Activated CD8-positive, alpha-beta T cell treated with anti-CD3 and anti-CD28 coated beads for 36 hours (primary cell): ENCODE results near the gene PRR14. TPM values are rescaled to one million over a fixed set of nuclear protein-coding genes. Genes with fewer than 3 reads are reported as not detected.
A peak's percentile ranks its signal among the peaks of the same experiment; 100 is the strongest.

ENCODE experiments used
- ATAC-seq: fragments of 200-7000 bp; cut with Tn5 transposase; one replicate; pipeline ENCODE4 v1.10.0; 2021; ENCODE audit warnings: mild to moderate bottlenecking, moderate library complexity
- CTCF ChIA-PET: fragments of 350-600 bp; sonication (Branson Sonifier 250); formaldehyde crosslinking; loops from one replicate; lab custom pipeline; 2021; ENCODE audit warnings: antibody characterized with exemption; lab: Charles Lee
- POLR2A ChIA-PET: fragments of 350-600 bp; sonication (Branson Sonifier 250); formaldehyde crosslinking; loops from one replicate; lab custom pipeline; 2021; ENCODE audit warnings: antibody characterized with exemption; lab: Charles Lee
- DNase-seq: peaks from one replicate; pipeline ENCODE4 v3.0.0-alpha.2; 2020
- H3K27ac Mint-ChIP-seq: one replicate; pipeline ENCODE4 v1.8.0; 2021; ENCODE audit warnings: mild to moderate bottlenecking, mixed read lengths
- H3K27me3 Mint-ChIP-seq: one replicate; pipeline ENCODE4 v1.8.0; 2021; ENCODE audit warnings: mixed read lengths
- H3K36me3 Mint-ChIP-seq: one replicate; pipeline ENCODE4 v1.8.0; 2021; ENCODE audit warnings: low read depth, mixed read lengths
- H3K4me1 Mint-ChIP-seq: one replicate; pipeline ENCODE4 v1.8.0; 2021; ENCODE audit warnings: low read depth, mixed read lengths
- H3K4me3 Mint-ChIP-seq: one replicate; pipeline ENCODE4 v1.8.0; 2021; ENCODE audit warnings: mild to moderate bottlenecking, moderate library complexity, mixed read lengths
- H3K9me3 Mint-ChIP-seq: one replicate; pipeline ENCODE4 v1.8.0; 2021; ENCODE audit warnings: mixed read lengths
- CTCF ChIP-seq: fragments of 200-600 bp; IDR thresholded peaks from one replicate; pipeline ENCODE4 v1.8.0; 2022; ENCODE audit warnings: antibody characterized with exemption, mild to moderate bottlenecking
- intact Hi-C: fragments of 100-400 bp; cut with micrococcal nuclease; formaldehyde crosslinking; loops from one replicate; pipeline ENCODE4 v1.10.0; 2022
- total RNA-seq, 2 experiments: library from RNA; stranded (reverse); gene quantifications; one replicate each; pipeline ENCODE4 v1.2.3, GENCODE V29; 2021

Gene PRR14
- total RNA-seq, 2 experiments from 2014 or later = 74.0 to 76.6 TPM

GRCh38 chr16:30604316-30604947 is 46.3 kb upstream of the PRR14 start:
- H3K9me3 Mint-ChIP-seq = no peaks in the 10 kb centered on the region
- H3K36me3 Mint-ChIP-seq = peaks cover 27% of the 10 kb centered on the region
- intact Hi-C loops = no loop called here
- no peak for TF ChIP-seq CTCF
- no peak for DNase-seq
- CTCF ChIA-PET = interaction anchor here (0.7 to 3.5 kb wide), 4 partner anchors 11 to 174 kb away, joined by 3 to 24 read pairs (median 8); partner anchors contain the start of gene DCTPP1
- ATAC-seq = no peak
- peaks cover 12% of the 10 kb centered on the region for H3K4me1 Mint-ChIP-seq
- H3K27me3 Mint-ChIP-seq = no peaks in the 10 kb centered on the region
- POLR2A ChIA-PET = interaction anchor here (1.1 to 1.3 kb wide), 2 partner anchors 18 to 20 kb away, joined by 3 to 4 read pairs; no protein-coding TSS in a partner anchor
- no peak overlapping the region for H3K27ac Mint-ChIP-seq
- no peak overlapping the region for H3K4me3 Mint-ChIP-seq

- no peaks in the 10 kb centered on the region for H3K27me3 Mint-ChIP-seq
These were observed 45.6 kb upstream of the PRR14 start for GRCh38 chr16:30605158-30605557.

GRCh38 chr16:30606004-30606403 is 44.8 kb upstream of the PRR14 start:
- H3K36me3 Mint-ChIP-seq = peaks cover 28% of the 10 kb centered on the region
- ChIA-PET CTCF (interaction anchor here (0.9 to 2.7 kb wide), 4 partner anchors 8 to 70 kb away, joined by 3 to 17 read pairs (median 8); no protein-coding TSS in a partner anchor), POLR2A (no interaction called here)
- no peaks in the 10 kb centered on the region for H3K27me3 Mint-ChIP-seq
- peaks cover 15% of the 10 kb centered on the region for H3K4me1 Mint-ChIP-seq
- intact Hi-C loops = no loop called here
- no peak for TF ChIP-seq CTCF
- H3K9me3 Mint-ChIP-seq = no peaks in the 10 kb centered on the region
- DNase-seq (no peak), ATAC-seq (no peak)
- H3K27ac Mint-ChIP-seq = no peak overlapping the region
- H3K4me3 Mint-ChIP-seq = no peak overlapping the region

More at GRCh38 chr16:30605158-30605557, 45.6 kb upstream of the PRR14 start:
- H3K36me3 Mint-ChIP-seq = peaks cover 28% of the 10 kb centered on the region
- H3K4me3 Mint-ChIP-seq = no peak overlapping the region
- TF ChIP-seq CTCF = no peak
- ChIA-PET POLR2A (no interaction called here), CTCF (interaction anchor here (1.9 to 2.7 kb wide), 3 partner anchors 8 to 175 kb away, joined by 5 to 17 read pairs (median 12); partner anchors contain the start of gene DCTPP1)
- no peak overlapping the region for H3K27ac Mint-ChIP-seq
- H3K9me3 Mint-ChIP-seq = no peaks in the 10 kb centered on the region
- DNase-seq = no peak
- intact Hi-C loops = no loop called here
- peaks cover 12% of the 10 kb centered on the region for H3K4me1 Mint-ChIP-seq
- no peak for ATAC-seq

- peak overlapping the region; percentile 89 for H3K4me3 Mint-ChIP-seq
- DNase-seq (peak; percentile 52), ATAC-seq (peak; percentile 50)
- H3K27me3 Mint-ChIP-seq = no peaks in the 10 kb centered on the region
- intact Hi-C loops = no loop called here
- H3K9me3 Mint-ChIP-seq = no peaks in the 10 kb centered on the region
- no peak for TF ChIP-seq CTCF
- peaks cover 23% of the 10 kb centered on the region for H3K36me3 Mint-ChIP-seq
- H3K4me1 Mint-ChIP-seq = peaks cover 15% of the 10 kb centered on the region
- ChIA-PET CTCF (interaction anchor here (0.9 to 3.7 kb wide), 11 partner anchors 10 to 192 kb away, joined by 3 to 29 read pairs (median 4); partner anchors contain the start of genes DCTPP1 and ZNF764), POLR2A (interaction anchor here (0.5 to 3.5 kb wide), 19 partner anchors 10 to 179 kb away, joined by 3 to 16 read pairs (median 5); partner anchors contain the start of genes DCTPP1, PRR14, ZNF747 and ZNF785)
- H3K27ac Mint-ChIP-seq = peak overlapping the region; percentile 93
These were observed 41.5 kb upstream of the PRR14 start for GRCh38 chr16:30609002-30609925.
